Neural cell (in vitro differentiated cells): ENCODE data around the gene EFR3B. TPM values are rescaled to one million over a fixed set of nuclear protein-coding genes. Genes with fewer than 3 reads are reported as not detected.
"Not testable (repeated sequence)": the region's sequence is repeated elsewhere in the genome, so short reads cannot be mapped to it uniquely, and the experiment has no call there.

Experiments
- H2AFZ ChIP-seq: fragments of 200-600, 300-800 bp; sonication (generic), shearing (Covaris generic); 2 replicates; pipeline ENCODE4 v1.6.0; 2014; ENCODE audit warnings: low read depth, mild to moderate bottlenecking, antibody characterized with exemption, low read length, moderate library complexity
- H3F3A ChIP-seq: fragments of 200-600 bp; shearing (Covaris generic); 2 replicates; pipeline ENCODE4 v1.6.1; 2016; ENCODE audit warnings: mild to moderate bottlenecking, moderate library complexity, mixed read lengths, antibody characterized with exemption, low read length; ENCODE audit not compliant: insufficient read depth, poor library complexity, severe bottlenecking
- H3K27ac ChIP-seq: fragments of 200-600, 300-800 bp; sonication (generic), shearing (Covaris generic); 2 replicates; pipeline ENCODE4 v1.5.1; 2014; ENCODE audit warnings: mild to moderate bottlenecking, low read length, moderate library complexity
- H3K27me3 ChIP-seq: fragments of 300-800, 200-600 bp; sonication (generic), shearing (Covaris generic); 2 replicates; pipeline ENCODE4 v1.6.0; 2014; ENCODE audit warnings: mild to moderate bottlenecking, low read depth, low read length, moderate library complexity; ENCODE audit not compliant: insufficient read depth
- H3K36me3 ChIP-seq: fragments of 300-800, 200-600 bp; sonication (generic), shearing (Covaris generic); 2 replicates; pipeline ENCODE4 v1.5.1; 2014; ENCODE audit warnings: mild to moderate bottlenecking, antibody characterized with exemption, low read length, moderate library complexity; ENCODE audit not compliant: insufficient read depth
- H3K4me2 ChIP-seq: fragments of 300-800, 200-600 bp; sonication (generic), shearing (Covaris generic); 2 replicates; pipeline ENCODE4 v1.6.0; 2014; ENCODE audit warnings: mild to moderate bottlenecking, low read length
- H3K4me3 ChIP-seq: fragments of 300-800, 200-600 bp; sonication (generic), shearing (Covaris generic); 2 replicates; pipeline ENCODE4 v1.5.1; 2014; ENCODE audit warnings: mild to moderate bottlenecking, low read length, moderate library complexity
- H3K79me2 ChIP-seq: fragments of 200-600 bp; shearing (Covaris generic); replicated peaks from 2 replicates; pipeline ENCODE4 v1.6.0; 2014; ENCODE audit warnings: mild to moderate bottlenecking, low read length, moderate library complexity; ENCODE audit not compliant: insufficient read depth
- H3K9ac ChIP-seq: fragments of 300-800, 200-600 bp; sonication (generic), shearing (Covaris generic); 2 replicates; pipeline ENCODE4 v1.6.1; 2016; ENCODE audit warnings: mild to moderate bottlenecking, low read length, mixed read lengths
- H3K9me2 ChIP-seq: fragments of 200-600 bp; shearing (Covaris generic); 2 replicates; pipeline ENCODE4 v1.6.1; 2016; ENCODE audit warnings: mild to moderate bottlenecking, low read length, mixed read lengths; ENCODE audit not compliant: insufficient read depth
- H3K9me3 ChIP-seq: fragments of 200-600, 300-800 bp; sonication (generic), shearing (Covaris generic); 2 replicates; pipeline ENCODE4 v1.6.1; 2016; ENCODE audit warnings: mild to moderate bottlenecking, mixed run types, low read length, moderate library complexity, mixed read lengths
- H4K20me1 ChIP-seq: fragments of 200-600 bp; shearing (Covaris generic); 2 replicates; pipeline ENCODE4 v1.6.1; 2016; ENCODE audit warnings: mild to moderate bottlenecking, mixed run types; ENCODE audit not compliant: insufficient read depth
- EP300 ChIP-seq: fragments of 450-650 bp; conservative IDR thresholded peaks from 2 replicates; pipeline ENCODE4 v1.6.1; 2014; ENCODE audit warnings: antibody characterized with exemption, mild to moderate bottlenecking, moderate library complexity; ENCODE audit not compliant: poor library complexity, severe bottlenecking
- EZH2 ChIP-seq: fragments of 200-600, 300-800 bp; shearing (Covaris generic), sonication (generic); IDR thresholded peaks from 2 replicates; pipeline ENCODE4 v1.6.1; 2014; ENCODE audit warnings: antibody characterized with exemption, low read length, borderline replicate concordance, mild to moderate bottlenecking; ENCODE audit not compliant: insufficient read depth, poor library complexity, severe bottlenecking
- MXI1 ChIP-seq: fragments of 450-650 bp; conservative IDR thresholded peaks from 2 replicates; pipeline ENCODE4 v1.6.1; 2014; ENCODE audit warnings: antibody characterized with exemption, mild to moderate bottlenecking; ENCODE audit not compliant: poor library complexity, severe bottlenecking
- POLR2AphosphoS5 ChIP-seq: IDR thresholded peaks from 2 replicates; pipeline ENCODE4 v1.6.1; 2012
- RAD21 ChIP-seq: fragments of 450-650 bp; conservative IDR thresholded peaks from 2 replicates; pipeline ENCODE4 v1.6.1; 2014; ENCODE audit warnings: antibody characterized with exemption, mild to moderate bottlenecking, moderate library complexity
- SMC3 ChIP-seq: fragments of 450-650 bp; conservative IDR thresholded peaks from 2 replicates; pipeline ENCODE4 v1.6.1; 2014; ENCODE audit warnings: antibody characterized with exemption, mild to moderate bottlenecking, moderate library complexity; ENCODE audit not compliant: poor library complexity
- TAF1 ChIP-seq: IDR thresholded peaks from 2 replicates; pipeline ENCODE4 v1.6.1; 2012; ENCODE audit warnings: low read depth
- polyA plus RNA-seq: library from polyadenylated mRNA; depleted of rRNA; stranded (reverse); fragments of >200 nt; gene quantifications from 2 replicates; pipeline ENCODE4 v1.2.3, GENCODE V29; 2014
- TF ChIP-seq, protein P1 (sequence below): IDR thresholded peaks from 2 replicates; pipeline ENCODE4 v1.6.1; 2012; ENCODE audit warnings: borderline replicate concordance
- TF ChIP-seq, protein P2 (sequence below): fragments of 450-650 bp; IDR thresholded peaks from 2 replicates; pipeline ENCODE4 v1.5.1; 2014; ENCODE audit warnings: antibody characterized with exemption, mild to moderate bottlenecking, moderate library complexity; ENCODE audit not compliant: poor library complexity, severe bottlenecking

The EFR3B gene
- polyA plus RNA-seq, 1 donor from 2014 or later, result 29.3 TPM

DNA sequence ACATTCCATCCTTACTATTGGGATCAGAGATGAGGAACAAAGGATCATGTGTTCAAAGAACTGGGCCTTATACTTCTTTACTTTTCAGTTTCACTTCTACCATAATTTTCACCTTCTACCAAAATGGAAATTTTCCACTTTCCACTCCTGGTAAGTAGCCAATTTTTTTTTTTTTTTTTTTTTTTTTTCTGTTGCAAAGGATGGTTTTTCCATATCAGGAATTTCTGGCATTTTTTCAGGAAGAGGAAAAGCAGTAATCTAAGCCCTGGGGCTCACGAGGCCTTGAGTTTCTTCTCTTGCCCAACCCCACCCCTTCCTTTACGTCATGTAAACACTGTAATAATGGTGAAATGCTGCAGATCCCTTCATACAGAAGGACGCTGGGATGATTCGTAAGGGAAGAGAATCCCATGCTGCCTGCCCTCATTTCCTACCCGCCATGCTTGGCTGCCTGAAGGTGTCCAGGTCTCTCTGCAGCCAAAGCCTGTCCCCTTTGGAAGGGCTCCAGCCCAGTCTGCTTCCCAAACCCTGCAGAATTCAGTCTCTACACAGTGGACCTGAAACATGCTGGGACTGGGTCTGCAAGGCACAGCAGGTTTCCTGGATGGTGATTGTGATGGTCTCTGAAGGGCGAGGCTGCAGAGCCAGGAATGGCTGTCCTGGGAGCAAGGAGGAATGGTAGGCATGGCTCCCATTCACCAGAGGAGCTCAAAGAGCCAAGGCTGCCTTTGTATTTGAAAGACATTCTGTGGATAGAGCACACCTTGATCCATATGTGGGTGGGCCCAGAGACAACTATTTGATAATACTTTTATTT, 57.0 kb downstream of the EFR3B start:
- no peak overlapping the region for H2AFZ ChIP-seq
- no peaks in the 10 kb centered on the region for H3K9me3 ChIP-seq
- no peak for TF ChIP-seq SMC3
- no peaks in the 10 kb centered on the region for H4K20me1 ChIP-seq
- H3K79me2 ChIP-seq, result no peaks in the 10 kb centered on the region
- H3K9me2 ChIP-seq, result no peaks in the 10 kb centered on the region
- H3K4me2 ChIP-seq, result no peak overlapping the region
- peaks cover 6% of the 10 kb centered on the region for H3K36me3 ChIP-seq
- no peak overlapping the region for H3K4me3 ChIP-seq
- H3K9ac ChIP-seq, result no peak overlapping the region
- no peaks in the 10 kb centered on the region for H3F3A ChIP-seq
- H3K27me3 ChIP-seq, result no peaks in the 10 kb centered on the region
- H3K27ac ChIP-seq, result no peak overlapping the region

DNA sequence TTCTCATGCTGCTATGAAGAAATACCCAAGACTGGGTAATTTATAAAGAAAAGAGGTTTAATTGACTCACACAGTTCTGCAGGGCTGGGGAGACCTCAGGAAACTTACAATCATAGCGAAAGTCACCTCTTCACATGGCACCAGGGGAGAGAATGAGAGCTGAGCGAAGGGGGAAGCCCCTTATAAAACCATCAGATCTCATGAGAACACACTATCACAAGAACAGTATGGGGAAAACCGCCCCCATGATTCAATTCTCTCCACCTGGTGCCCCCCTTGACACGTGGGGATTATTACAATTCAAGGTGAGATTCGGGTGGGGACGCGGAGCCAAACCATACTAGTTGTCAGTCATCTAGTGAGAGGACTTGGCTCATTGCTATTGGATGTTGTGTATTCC, 60.5 kb downstream of the EFR3B start:
- H3K4me2 ChIP-seq, H3K9me3 ChIP-seq, H3K9me2 ChIP-seq, H3K9ac ChIP-seq, H3K79me2 ChIP-seq, H3K4me3 ChIP-seq, H3K27me3 ChIP-seq, H3K27ac ChIP-seq, H3F3A ChIP-seq, H4K20me1 ChIP-seq, H2AFZ ChIP-seq, H3K36me3 ChIP-seq: not testable (repeated sequence)

DNA sequence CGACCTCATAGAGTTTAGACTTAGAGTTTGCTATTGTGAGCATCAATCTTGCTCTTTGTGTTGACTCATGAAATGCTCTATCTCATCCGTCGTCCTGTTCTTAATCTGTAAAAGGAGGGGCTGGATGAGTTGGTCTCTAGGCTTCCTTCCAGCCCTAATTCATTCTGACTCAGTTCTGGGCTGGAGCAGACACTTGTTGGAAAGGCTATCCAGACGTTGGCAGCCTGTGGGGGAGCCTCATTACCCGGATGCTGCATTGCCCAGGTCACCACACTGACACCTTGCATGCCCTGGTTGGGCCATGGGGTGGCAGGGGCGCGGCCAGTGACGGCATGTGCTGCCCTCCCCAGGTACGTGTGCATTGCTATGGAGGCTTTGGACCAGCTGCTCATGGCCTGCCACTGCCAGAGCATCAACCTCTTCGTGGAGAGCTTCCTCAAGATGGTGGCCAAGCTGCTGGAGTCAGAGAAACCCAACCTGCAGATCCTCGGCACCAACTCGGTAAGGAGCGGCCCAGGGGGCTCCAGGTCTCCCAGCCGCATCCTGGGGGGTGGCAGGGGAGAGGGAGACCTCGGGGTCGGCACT, 61.5 kb downstream of the EFR3B start:
- no peaks in the 10 kb centered on the region for H3F3A ChIP-seq
- H4K20me1 ChIP-seq, result no peaks in the 10 kb centered on the region
- H3K36me3 ChIP-seq, result peaks cover 6% of the 10 kb centered on the region
- H2AFZ ChIP-seq, result no peak overlapping the region
- no peaks in the 10 kb centered on the region for H3K9me2 ChIP-seq
- H3K9ac ChIP-seq, result no peak overlapping the region
- no peak overlapping the region for H3K4me3 ChIP-seq
- H3K27me3 ChIP-seq, result no peaks in the 10 kb centered on the region
- no peaks in the 10 kb centered on the region for H3K79me2 ChIP-seq
- H3K27ac ChIP-seq, result no peak overlapping the region
- TF ChIP-seq SMC3 (no peak), TAF1 (no peak), RAD21 (no peak), EZH2 (no peak), MXI1 (no peak), EP300 (no peak), POLR2AphosphoS5 (no peak)
- TF ChIP-seq, protein P1, sequence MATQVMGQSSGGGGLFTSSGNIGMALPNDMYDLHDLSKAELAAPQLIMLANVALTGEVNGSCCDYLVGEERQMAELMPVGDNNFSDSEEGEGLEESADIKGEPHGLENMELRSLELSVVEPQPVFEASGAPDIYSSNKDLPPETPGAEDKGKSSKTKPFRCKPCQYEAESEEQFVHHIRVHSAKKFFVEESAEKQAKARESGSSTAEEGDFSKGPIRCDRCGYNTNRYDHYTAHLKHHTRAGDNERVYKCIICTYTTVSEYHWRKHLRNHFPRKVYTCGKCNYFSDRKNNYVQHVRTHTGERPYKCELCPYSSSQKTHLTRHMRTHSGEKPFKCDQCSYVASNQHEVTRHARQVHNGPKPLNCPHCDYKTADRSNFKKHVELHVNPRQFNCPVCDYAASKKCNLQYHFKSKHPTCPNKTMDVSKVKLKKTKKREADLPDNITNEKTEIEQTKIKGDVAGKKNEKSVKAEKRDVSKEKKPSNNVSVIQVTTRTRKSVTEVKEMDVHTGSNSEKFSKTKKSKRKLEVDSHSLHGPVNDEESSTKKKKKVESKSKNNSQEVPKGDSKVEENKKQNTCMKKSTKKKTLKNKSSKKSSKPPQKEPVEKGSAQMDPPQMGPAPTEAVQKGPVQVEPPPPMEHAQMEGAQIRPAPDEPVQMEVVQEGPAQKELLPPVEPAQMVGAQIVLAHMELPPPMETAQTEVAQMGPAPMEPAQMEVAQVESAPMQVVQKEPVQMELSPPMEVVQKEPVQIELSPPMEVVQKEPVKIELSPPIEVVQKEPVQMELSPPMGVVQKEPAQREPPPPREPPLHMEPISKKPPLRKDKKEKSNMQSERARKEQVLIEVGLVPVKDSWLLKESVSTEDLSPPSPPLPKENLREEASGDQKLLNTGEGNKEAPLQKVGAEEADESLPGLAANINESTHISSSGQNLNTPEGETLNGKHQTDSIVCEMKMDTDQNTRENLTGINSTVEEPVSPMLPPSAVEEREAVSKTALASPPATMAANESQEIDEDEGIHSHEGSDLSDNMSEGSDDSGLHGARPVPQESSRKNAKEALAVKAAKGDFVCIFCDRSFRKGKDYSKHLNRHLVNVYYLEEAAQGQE, result no peak
- TF ChIP-seq, protein P2, sequence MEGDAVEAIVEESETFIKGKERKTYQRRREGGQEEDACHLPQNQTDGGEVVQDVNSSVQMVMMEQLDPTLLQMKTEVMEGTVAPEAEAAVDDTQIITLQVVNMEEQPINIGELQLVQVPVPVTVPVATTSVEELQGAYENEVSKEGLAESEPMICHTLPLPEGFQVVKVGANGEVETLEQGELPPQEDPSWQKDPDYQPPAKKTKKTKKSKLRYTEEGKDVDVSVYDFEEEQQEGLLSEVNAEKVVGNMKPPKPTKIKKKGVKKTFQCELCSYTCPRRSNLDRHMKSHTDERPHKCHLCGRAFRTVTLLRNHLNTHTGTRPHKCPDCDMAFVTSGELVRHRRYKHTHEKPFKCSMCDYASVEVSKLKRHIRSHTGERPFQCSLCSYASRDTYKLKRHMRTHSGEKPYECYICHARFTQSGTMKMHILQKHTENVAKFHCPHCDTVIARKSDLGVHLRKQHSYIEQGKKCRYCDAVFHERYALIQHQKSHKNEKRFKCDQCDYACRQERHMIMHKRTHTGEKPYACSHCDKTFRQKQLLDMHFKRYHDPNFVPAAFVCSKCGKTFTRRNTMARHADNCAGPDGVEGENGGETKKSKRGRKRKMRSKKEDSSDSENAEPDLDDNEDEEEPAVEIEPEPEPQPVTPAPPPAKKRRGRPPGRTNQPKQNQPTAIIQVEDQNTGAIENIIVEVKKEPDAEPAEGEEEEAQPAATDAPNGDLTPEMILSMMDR, result no peak
- no peak overlapping the region for H3K4me2 ChIP-seq
- H3K9me3 ChIP-seq, result no peaks in the 10 kb centered on the region
